Endothelial cell of umbilical vein (primary cell): ENCODE results near the gene CTTNBP2. TPM values are rescaled to one million over a fixed set of nuclear protein-coding genes. Genes with fewer than 3 reads are reported as not detected.

Experiments used
- BruUV-seq: library from RNA; stranded (reverse); fragments of 400-500 nt; replicated peaks from 2 replicates; lab custom pipeline; 2021; lab: Mats Ljungman, UMichigan
- CTCF ChIA-PET: fragments of 300-600, 350-600 bp; sonication (Branson Sonifier 250); formaldehyde crosslinking; loops from one replicate; lab custom pipeline; 2021; ENCODE audit warnings: antibody characterized with exemption, inconsistent platforms; lab: Charles Lee
- POLR2A ChIA-PET: fragments of 300-600, 350-600 bp; sonication (Branson Sonifier 250); formaldehyde crosslinking; loops from one replicate; lab custom pipeline; 2021; ENCODE audit warnings: antibody characterized with exemption, inconsistent platforms; lab: Charles Lee
- DNase-seq: peaks from one replicate; pipeline ENCODE4 v3.0.0-alpha.2; 2011; ENCODE audit warnings: low read depth, low spot score
- FAIRE-seq: peaks from 2 replicates; lab custom pipeline; 2011; peaks lifted over from hg19 to GRCh38; lab: Jason Lieb, UNC
- H2AFZ ChIP-seq: 2 replicates; pipeline ENCODE4 v1.6.0; 2012; ENCODE audit warnings: low read depth, low read length, control low read depth, inconsistent platforms
- H3K27ac ChIP-seq: 2 replicates; pipeline ENCODE4 v1.5.1; 2011; ENCODE audit warnings: low read depth, mild to moderate bottlenecking, control low read depth, low read length, moderate library complexity; ENCODE audit not compliant: insufficient read depth
- H3K27me3 ChIP-seq, 2 experiments: 2 replicates each; pipeline versions ENCODE4 v1.6.0 to v1.6.1; 2011; ENCODE audit warnings: low read length in 2 of 2, mixed read lengths in 1 of 2; ENCODE audit not compliant: control insufficient read depth in 2 of 2, insufficient read depth in 2 of 2
- H3K36me3 ChIP-seq, 2 experiments: 2 replicates in 1 of 2; 3 replicates in 1 of 2; pipeline ENCODE4 v1.5.1; 2011; ENCODE audit warnings: low read length in 2 of 2, mild to moderate bottlenecking in 1 of 2, moderate library complexity in 1 of 2; ENCODE audit not compliant: control insufficient read depth in 2 of 2, insufficient read depth in 2 of 2; ENCODE audit errors: extremely low read depth in 1 of 2
- H3K4me1 ChIP-seq: 3 replicates; pipeline ENCODE4 v1.5.1; 2011; ENCODE audit warnings: mild to moderate bottlenecking, low read length; ENCODE audit not compliant: control insufficient read depth, insufficient read depth; ENCODE audit errors: extremely low read depth
- H3K4me2 ChIP-seq: 2 replicates; pipeline ENCODE4 v1.6.1; 2011; ENCODE audit warnings: low read length, control low read depth, mixed read lengths; ENCODE audit not compliant: insufficient read depth
- H3K4me3 ChIP-seq, 3 experiments: fragments of 200-600 bp in 1 of 3; sonication (generic), shearing (Covaris generic) in 1 of 3; replicated peaks in 1 of 3; 2 replicates each; pipeline ENCODE4 v1.5.1; 2011 to 2016; ENCODE audit warnings: control low read depth in 3 of 3, low read length in 3 of 3, mild to moderate bottlenecking in 2 of 3, inconsistent platforms in 1 of 3, low read depth in 1 of 3, moderate library complexity in 1 of 3; ENCODE audit not compliant: insufficient read depth in 1 of 3
- H3K79me2 ChIP-seq: 2 replicates; pipeline ENCODE4 v1.6.0; 2012; ENCODE audit warnings: low read length, inconsistent platforms; ENCODE audit not compliant: control insufficient read depth, insufficient read depth
- H3K9ac ChIP-seq: replicated peaks from 2 replicates; pipeline ENCODE3; 2011; ENCODE audit warnings: low read length, control low read depth; ENCODE audit not compliant: insufficient read depth; ENCODE audit errors: extremely low read depth
- H3K9me1 ChIP-seq: replicated peaks from 3 replicates; pipeline ENCODE4 v1.6.0; 2011; ENCODE audit warnings: mild to moderate bottlenecking, low read length; ENCODE audit not compliant: control insufficient read depth, insufficient read depth; ENCODE audit errors: extremely low read depth
- H3K9me3 ChIP-seq: replicated peaks from 2 replicates; pipeline ENCODE4 v1.5.1; 2012; ENCODE audit warnings: low read length, inconsistent platforms; ENCODE audit not compliant: control insufficient read depth, insufficient read depth
- H4K20me1 ChIP-seq: replicated peaks from 2 replicates; pipeline ENCODE3; 2011; ENCODE audit warnings: mild to moderate bottlenecking, low read length; ENCODE audit not compliant: control insufficient read depth, insufficient read depth; ENCODE audit errors: extremely low read depth
- EZH2 ChIP-seq: IDR thresholded peaks from 2 replicates; pipeline ENCODE4 v1.6.1; 2012; ENCODE audit warnings: borderline replicate concordance, low read depth, mild to moderate bottlenecking, moderate library complexity, low read length, inconsistent platforms; ENCODE audit not compliant: severe bottlenecking
- FOS ChIP-seq: IDR thresholded peaks from 2 replicates; pipeline ENCODE4 v1.6.1; 2011; ENCODE audit warnings: mild to moderate bottlenecking, low read length, moderate library complexity, borderline replicate concordance; ENCODE audit not compliant: insufficient read depth
- GATA2 ChIP-seq: IDR thresholded peaks from 2 replicates; pipeline ENCODE4 v1.7.0; 2011; ENCODE audit warnings: low read depth, mild to moderate bottlenecking, moderate library complexity, mixed read lengths, low read length; ENCODE audit not compliant: insufficient read length, insufficient read depth
- JUN ChIP-seq: IDR thresholded peaks from 2 replicates; pipeline ENCODE4 v1.6.1; 2011; ENCODE audit warnings: borderline replicate concordance, low read depth; ENCODE audit not compliant: insufficient read length, insufficient read depth
- MYC ChIP-seq: IDR thresholded peaks from one replicate; pipeline ENCODE4 v1.6.1; 2011; ENCODE audit warnings: mild to moderate bottlenecking, low read depth, low read length
- POLR2A ChIP-seq: IDR thresholded peaks from 2 replicates; pipeline ENCODE4 v1.6.1; 2012; ENCODE audit warnings: low read depth, mild to moderate bottlenecking, control low read depth, low read length
- POLR2AphosphoS5 ChIP-seq: IDR thresholded peaks from 2 replicates; pipeline ENCODE4 v1.6.1; 2012; ENCODE audit warnings: low read depth, mild to moderate bottlenecking, control low read depth, low read length, moderate library complexity; ENCODE audit not compliant: insufficient read depth
- dilution Hi-C: fragments of 300-500 bp; cut with MboI; formaldehyde crosslinking; loops from one replicate; pipeline ENCODE4 v1.15.0; 2019; ENCODE audit warnings: low sequenced_read_pairs; ENCODE audit not compliant: extremely low pct_ligation_motif_present
- intact Hi-C: fragments of 100-400 bp; cut with micrococcal nuclease; formaldehyde crosslinking; loops from one replicate; pipeline ENCODE4 v1.10.0; 2022
- polyA plus RNA-seq, 4 experiments: library from polyadenylated mRNA; depleted of rRNA in 3 of 4; stranded (reverse) in 3 of 4; unstranded in 1 of 4; fragments of >200 nt; gene quantifications; 2 replicates each; pipeline versions ENCODE4 v1.2.1 to v1.2.3, GENCODE V29; 2011 to 2012; ENCODE audit warnings: missing spikeins in 1 of 4
- total RNA-seq: library from RNA; stranded (reverse); gene quantifications from 2 replicates; pipeline ENCODE4 v1.2.3, GENCODE V29; 2021
- TF ChIP-seq, protein P1 (sequence below): IDR thresholded peaks from 2 replicates; pipeline ENCODE4 v1.6.1; 2011; ENCODE audit not compliant: insufficient read depth, insufficient read length
- TF ChIP-seq, protein P2 (sequence below), 2 donors: IDR thresholded peaks; 1 replicate in 1 of 2; 2 replicates in 1 of 2; pipeline ENCODE4 v1.5.1; 2011; ENCODE audit warnings: low read length in 2 of 2, mild to moderate bottlenecking in 2 of 2, moderate library complexity in 2 of 2, control low read depth in 1 of 2, inconsistent platforms in 1 of 2, low read depth in 1 of 2; ENCODE audit not compliant: insufficient read depth in 1 of 2; ENCODE audit errors: extremely low read depth in 1 of 2

Gene CTTNBP2
- total and polyA plus RNA-seq, 2 donors (not counting 3 experiments of a cell fraction or from before 2014, with no cell fraction given): 0.08 to 0.35 TPM

DNA sequence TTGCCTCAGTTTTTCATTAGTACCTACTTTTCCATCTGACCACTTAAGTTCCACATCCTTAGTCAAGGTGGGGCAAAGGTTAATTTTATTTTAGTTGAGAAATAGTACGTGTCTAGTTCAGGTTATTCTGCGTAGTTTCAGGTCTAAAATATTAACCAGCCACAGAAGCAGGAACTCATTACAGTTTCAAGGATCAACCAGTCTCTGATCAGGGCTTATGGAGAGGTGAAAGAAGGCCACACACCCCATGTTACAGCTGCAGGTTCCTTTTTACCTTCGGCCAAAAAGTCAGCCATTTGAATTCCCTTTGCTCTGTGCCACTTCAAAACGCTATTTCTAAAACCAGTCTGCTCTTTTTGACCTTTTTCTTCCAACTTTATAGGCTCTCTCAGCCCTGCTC lies 134.2 kb downstream of the CTTNBP2 start:
- Histone ChIP-seq H2AFZ (no peak overlapping the region), H3K4me3 (no peak overlapping the region), H3K27ac (no peak overlapping the region), H4K20me1 (no peaks in the 10 kb centered on the region), H3K27me3 (no peaks in the 10 kb centered on the region), H3K9ac (no peak overlapping the region), H3K9me3 (no peaks in the 10 kb centered on the region), H3K36me3 (no peaks in the 10 kb centered on the region), H3K79me2 (no peaks in the 10 kb centered on the region), H3K9me1 (no peaks in the 10 kb centered on the region), H3K4me2 (no peak overlapping the region), H3K4me1 (no peaks in the 10 kb centered on the region)
- no peak for FAIRE-seq
- no TSS peak for BruUV-seq
- ChIA-PET CTCF (no interaction called here), POLR2A (no interaction called here)
- no peak for DNase-seq
- intact Hi-C loops: no loop called here
- dilution Hi-C loops: no loop called here
- no peak for TF ChIP-seq POLR2AphosphoS5
- TF ChIP-seq MYC: no peak
- TF ChIP-seq FOS: no peak
- TF ChIP-seq GATA2: no peak
- no peak for TF ChIP-seq EZH2
- TF ChIP-seq, protein P1, sequence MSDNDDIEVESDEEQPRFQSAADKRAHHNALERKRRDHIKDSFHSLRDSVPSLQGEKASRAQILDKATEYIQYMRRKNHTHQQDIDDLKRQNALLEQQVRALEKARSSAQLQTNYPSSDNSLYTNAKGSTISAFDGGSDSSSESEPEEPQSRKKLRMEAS: no peak
- TF ChIP-seq POLR2A: no peak
- TF ChIP-seq JUN: no peak
- TF ChIP-seq, protein P2, sequence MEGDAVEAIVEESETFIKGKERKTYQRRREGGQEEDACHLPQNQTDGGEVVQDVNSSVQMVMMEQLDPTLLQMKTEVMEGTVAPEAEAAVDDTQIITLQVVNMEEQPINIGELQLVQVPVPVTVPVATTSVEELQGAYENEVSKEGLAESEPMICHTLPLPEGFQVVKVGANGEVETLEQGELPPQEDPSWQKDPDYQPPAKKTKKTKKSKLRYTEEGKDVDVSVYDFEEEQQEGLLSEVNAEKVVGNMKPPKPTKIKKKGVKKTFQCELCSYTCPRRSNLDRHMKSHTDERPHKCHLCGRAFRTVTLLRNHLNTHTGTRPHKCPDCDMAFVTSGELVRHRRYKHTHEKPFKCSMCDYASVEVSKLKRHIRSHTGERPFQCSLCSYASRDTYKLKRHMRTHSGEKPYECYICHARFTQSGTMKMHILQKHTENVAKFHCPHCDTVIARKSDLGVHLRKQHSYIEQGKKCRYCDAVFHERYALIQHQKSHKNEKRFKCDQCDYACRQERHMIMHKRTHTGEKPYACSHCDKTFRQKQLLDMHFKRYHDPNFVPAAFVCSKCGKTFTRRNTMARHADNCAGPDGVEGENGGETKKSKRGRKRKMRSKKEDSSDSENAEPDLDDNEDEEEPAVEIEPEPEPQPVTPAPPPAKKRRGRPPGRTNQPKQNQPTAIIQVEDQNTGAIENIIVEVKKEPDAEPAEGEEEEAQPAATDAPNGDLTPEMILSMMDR (IDR thresholded peaks at IDR 0.05; ENCODE audit: extremely low read depth in 1 of 2, insufficient read depth in 1 of 2, low read depth in 1 of 2, low read length in 2 of 2): no peak
